Body of pancreas (tissue), 4 donors: Measurements from ENCODE around the gene PSAPL1.

ENCODE experiments used
- CTCF ChIP-seq, 7 experiments: fragments of 450-650 bp in 4 of 7; fragments of 200-600 bp in 3 of 7; sonication (generic) in 3 of 7; IDR thresholded peaks; one replicate each; pipeline ENCODE4 v1.5.1; 2016 to 2019; ENCODE audit warnings: antibody characterized with exemption in 7 of 7
- POLR2A ChIP-seq, 3 donors: fragments of 450-650 bp; IDR thresholded peaks; one replicate each; pipeline ENCODE4 v1.6.1; 2016; ENCODE audit warnings: antibody characterized with exemption in 3 of 3, mild to moderate bottlenecking in 2 of 3

GRCh38 chr4:7402526-7402925 is 32.2 kb downstream of the PSAPL1 start:
- TF ChIP-seq CTCF (IDR thresholded peaks at IDR 0.05), result no peak
- no peak for TF ChIP-seq POLR2A (IDR thresholded peaks at IDR 0.05)
